Measurements from ENCODE around the gene STARD10. TPM values are rescaled to one million over a fixed set of nuclear protein-coding genes. Genes with fewer than 3 reads are reported as not detected.
A peak's percentile ranks its signal among the peaks of the same experiment; 100 is the strongest.

Gene STARD10
- total and polyA plus RNA-seq, 4 donors, result 70.5 to 328 (median 232) TPM

GRCh38 chr11:72821920-72822799 is 28.3 kb upstream of the STARD10 start (continued):
- TF ChIP-seq JUND (IDR thresholded peaks at IDR 0.05) (no peak), HNF4A (conservative IDR thresholded peaks at IDR 0.05) (no peak), RXRA (IDR thresholded peaks at IDR 0.05) (no peak), RAD21 (IDR thresholded peaks at IDR 0.05) (no peak), TAF1 (conservative IDR thresholded peaks at IDR 0.05) (no peak), ATF3 (IDR thresholded peaks at IDR 0.05) (no peak)

GRCh38 chr11:72821221-72821919 is 27.5 kb upstream of the STARD10 start:
- Histone ChIP-seq H3K27ac (ENCODE audit: low read depth in 1 of 2, low read length in 2 of 2) (peak overlapping the region; percentile 18 to 44), H3K4me1 (ENCODE audit: control insufficient read depth in 4 of 4, insufficient read depth in 4 of 4, low read length in 3 of 4) (peaks cover 3 to 15% (median 12%) of the 10 kb centered on the region in 4 donors), H3K9ac (ENCODE audit: low read depth in 1 of 2, low read length in 2 of 2) (peak overlapping the region; percentile 42 to 43), H3K36me3 (ENCODE audit: control insufficient read depth in 4 of 4, insufficient read depth in 3 of 4, low read depth in 1 of 4, low read length in 3 of 4) (peaks cover 0 to 17% (median 3%) of the 10 kb centered on the region in 4 donors), H3K4me3 (ENCODE audit: low read depth in 1 of 3, low read length in 3 of 3) (peak overlapping the region; percentile 42 to 64 (median 52)), H3K9me3 (ENCODE audit: control insufficient read depth in 4 of 4, low read length in 3 of 4) (no peaks in the 10 kb centered on the region), H3K27me3 (ENCODE audit: control insufficient read depth in 4 of 4, insufficient read depth in 4 of 4, low read length in 3 of 4) (no peaks in the 10 kb centered on the region)
- WGBS, result 53% methylated on average over 50 of the region's 50 CpGs
- DNase-seq (ENCODE audit: low spot score), result no peak
- TF ChIP-seq RAD21 (IDR thresholded peaks at IDR 0.05) (no peak), HNF4A (conservative IDR thresholded peaks at IDR 0.05) (no peak), YY1 (IDR thresholded peaks at IDR 0.05) (no peak), REST (IDR thresholded peaks at IDR 0.05) (no peak), GABPA (IDR thresholded peaks at IDR 0.05 in 1 of 2, conservative IDR thresholded peaks at IDR 0.05 in 1 of 2) (no peak), ATF3 (IDR thresholded peaks at IDR 0.05) (no peak), EGR1 (IDR thresholded peaks at IDR 0.05; ENCODE audit: low read depth in 2 of 2) (no peak), HNF4G (IDR thresholded peaks at IDR 0.05) (no peak)

GRCh38 chr11:72820439-72821139 is 26.7 kb upstream of the STARD10 start:
- H3K4me1 ChIP-seq (ENCODE audit: control insufficient read depth in 4 of 4, insufficient read depth in 4 of 4, low read length in 3 of 4), result peaks cover 3 to 17% (median 13%) of the 10 kb centered on the region in 4 donors
- H3K36me3 ChIP-seq (ENCODE audit: control insufficient read depth in 4 of 4, insufficient read depth in 3 of 4, low read depth in 1 of 4, low read length in 3 of 4), result peaks cover 0 to 17% (median 3%) of the 10 kb centered on the region in 4 donors
- no peak for TF ChIP-seq NR2F2 (IDR thresholded peaks at IDR 0.05)
- TF ChIP-seq ZBTB33 (IDR thresholded peaks at IDR 0.05), result no peak
- DNase-seq (ENCODE audit: low spot score), result no peak
- H3K4me3 ChIP-seq (ENCODE audit: low read depth in 1 of 3, low read length in 3 of 3), result no peak overlapping the region
- no peak overlapping the region for H3K27ac ChIP-seq (ENCODE audit: low read depth in 1 of 2, low read length in 2 of 2)
- H3K9ac ChIP-seq (ENCODE audit: low read depth in 1 of 2, low read length in 2 of 2), result no peak overlapping the region
- H3K27me3 ChIP-seq (ENCODE audit: control insufficient read depth in 4 of 4, insufficient read depth in 4 of 4, low read length in 3 of 4), result no peaks in the 10 kb centered on the region
- 97% methylated on average over 15 of the region's 15 CpGs for WGBS
- no peaks in the 10 kb centered on the region for H3K9me3 ChIP-seq (ENCODE audit: control insufficient read depth in 4 of 4, low read length in 3 of 4)
